NCI-H2107 treated with DMSO at 0.1 percent for 48 hours (cell line): ENCODE results near the gene HES3.

ENCODE experiments used
- DNase-seq: peaks from one replicate; lab custom pipeline; 2025; ENCODE audit not compliant: unreplicated experiment; lab: John Stamatoyannopoulos, UW

The HES3 gene

DNA sequence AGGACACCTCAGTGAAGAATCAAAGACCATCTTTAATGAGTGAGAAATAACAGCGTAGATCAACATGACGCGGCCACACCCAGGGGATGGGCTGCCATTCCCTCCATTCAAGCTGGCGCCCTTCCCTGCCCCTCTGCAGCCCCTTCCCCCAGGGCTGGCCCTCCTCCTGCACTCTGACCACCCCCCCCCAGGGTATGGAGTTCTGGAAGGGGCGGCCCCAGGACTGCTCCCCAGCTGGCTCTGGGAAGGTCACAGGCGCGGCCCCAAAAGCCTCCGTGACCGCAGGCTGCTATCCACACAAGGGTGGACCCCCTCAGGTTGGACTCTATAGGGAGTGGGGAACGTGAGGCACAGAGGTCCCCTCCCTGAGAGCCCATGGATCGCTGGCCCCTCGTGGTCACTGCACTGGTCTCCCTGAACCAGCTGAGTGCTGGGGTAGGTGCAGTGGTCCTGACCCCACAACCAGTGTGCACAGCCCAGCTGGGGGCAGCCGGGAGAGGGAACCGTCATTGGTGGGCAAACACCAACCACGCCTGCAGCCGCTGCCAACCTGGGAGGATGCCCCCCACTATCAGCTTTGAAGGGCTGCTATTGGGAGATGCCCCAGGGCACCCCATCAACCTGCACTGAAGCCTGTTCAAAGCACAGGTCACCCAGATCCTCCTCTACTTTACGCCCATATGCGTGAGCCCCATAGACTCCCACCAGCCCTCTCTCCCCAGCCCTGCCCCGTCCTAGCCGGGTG, 33.0 kb downstream of the HES3 start:
- DNase-seq: no peak

DNA sequence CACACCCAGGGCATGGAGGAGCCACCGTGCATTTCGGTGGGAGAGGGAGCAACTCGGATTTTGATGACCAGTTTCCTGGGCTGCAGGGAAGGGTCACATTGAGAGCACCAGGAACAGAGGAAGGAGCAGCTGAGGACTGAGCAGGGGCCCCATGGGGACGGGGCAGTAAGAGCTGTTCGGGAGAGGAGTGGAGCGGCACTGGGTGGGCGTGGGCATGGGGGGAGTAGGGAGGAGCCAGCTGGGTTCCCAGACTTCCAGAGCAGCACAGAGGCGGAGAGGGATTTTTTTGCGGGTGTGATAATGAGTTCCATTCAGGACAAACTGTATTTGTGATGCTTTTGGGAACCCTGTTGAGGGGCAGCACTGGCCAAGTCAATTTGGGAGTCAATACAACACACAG, 34.3 kb downstream of the HES3 start:
- no peak for DNase-seq

DNA sequence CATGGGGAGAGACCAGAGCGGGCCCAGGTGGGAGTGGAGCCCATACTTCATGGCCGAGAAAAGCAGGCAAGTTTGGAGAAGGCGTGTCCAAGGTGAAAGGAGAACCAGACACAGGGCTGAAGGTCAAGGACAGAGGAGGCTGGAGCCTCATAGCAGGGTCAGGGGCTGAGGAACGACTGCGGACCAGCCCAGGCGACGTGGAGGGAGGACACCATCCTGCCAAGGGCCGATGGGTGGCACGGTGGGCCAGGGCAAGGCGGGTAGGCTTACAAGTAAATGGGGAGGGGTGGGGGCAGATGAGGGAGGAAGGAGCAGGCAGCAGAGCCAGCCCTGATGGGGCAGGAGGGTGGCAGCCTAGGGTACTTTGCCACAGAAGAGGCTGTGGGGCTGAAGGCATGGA, 35.1 kb downstream of the HES3 start:
- no peak for DNase-seq

DNA sequence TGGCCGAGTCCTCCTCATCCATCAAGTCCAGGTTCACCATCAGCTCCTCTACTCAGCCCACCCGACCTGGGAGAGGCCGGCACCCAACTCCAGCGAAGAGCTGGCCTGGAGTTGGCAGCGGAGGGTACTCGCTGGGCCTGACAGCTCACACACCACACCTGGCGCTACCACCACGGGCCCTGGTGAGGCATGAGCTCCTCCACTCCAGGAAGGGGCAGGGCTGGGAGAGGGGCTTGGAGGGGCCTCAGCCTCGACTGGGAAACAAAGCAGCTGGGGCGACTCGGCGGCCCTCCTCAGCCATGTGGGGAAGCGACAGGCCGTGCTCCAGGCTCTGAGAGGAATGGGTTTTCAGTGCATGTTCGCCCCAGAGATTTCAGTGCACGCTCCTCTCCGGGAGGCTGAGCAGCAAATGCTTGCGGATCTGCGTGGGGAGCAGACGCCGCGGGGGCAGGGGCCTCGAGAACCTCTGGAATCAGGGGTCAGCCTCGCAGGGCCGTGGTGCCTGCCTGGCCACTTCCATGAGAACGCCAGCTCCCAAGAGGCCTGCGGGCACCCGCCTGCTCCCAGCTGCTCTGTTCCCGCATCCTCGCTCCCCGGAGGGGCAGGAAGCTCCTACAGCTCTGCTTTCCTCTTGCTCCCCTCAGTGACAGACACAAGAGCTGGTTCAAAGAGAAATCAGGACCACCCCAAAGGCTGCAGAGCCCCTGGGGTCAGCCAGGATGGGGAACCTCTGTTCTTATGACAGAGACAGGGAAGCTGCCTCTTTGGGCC, 35.8 kb downstream of the HES3 start:
- no peak for DNase-seq

DNA sequence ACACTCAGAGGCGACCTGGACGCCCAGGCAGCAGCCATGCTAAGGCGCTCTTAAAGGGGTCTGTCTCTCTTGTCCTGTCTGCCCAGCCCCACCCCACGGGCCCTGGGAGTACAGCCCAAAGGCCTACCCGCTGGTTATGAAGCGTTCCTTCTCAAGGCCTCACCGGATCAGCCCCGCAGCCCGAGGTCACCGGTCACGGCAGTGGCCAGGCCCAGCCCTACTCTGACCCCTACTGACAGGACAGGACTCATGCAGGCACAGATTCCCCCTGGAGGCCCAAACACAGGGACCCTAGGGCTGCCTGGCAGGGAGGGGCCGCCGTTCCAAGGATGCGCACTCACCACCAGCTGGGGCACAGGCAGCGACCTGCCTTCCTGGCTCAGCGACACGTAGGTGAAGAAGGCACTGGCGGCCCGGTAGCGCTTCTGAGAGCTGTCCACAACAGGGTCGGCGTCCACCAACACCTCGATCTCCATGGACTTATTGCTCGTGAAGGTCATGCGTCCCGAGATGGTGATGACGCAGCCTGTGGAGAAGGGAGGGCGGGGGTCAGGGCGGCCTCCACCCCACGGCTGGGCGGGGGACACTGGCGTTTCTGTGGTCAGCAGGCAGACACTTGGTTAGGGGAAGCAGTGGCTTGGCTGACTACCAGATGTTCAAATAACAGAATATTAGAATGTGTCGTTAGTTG, 36.9 kb downstream of the HES3 start:
- no peak for DNase-seq

DNA sequence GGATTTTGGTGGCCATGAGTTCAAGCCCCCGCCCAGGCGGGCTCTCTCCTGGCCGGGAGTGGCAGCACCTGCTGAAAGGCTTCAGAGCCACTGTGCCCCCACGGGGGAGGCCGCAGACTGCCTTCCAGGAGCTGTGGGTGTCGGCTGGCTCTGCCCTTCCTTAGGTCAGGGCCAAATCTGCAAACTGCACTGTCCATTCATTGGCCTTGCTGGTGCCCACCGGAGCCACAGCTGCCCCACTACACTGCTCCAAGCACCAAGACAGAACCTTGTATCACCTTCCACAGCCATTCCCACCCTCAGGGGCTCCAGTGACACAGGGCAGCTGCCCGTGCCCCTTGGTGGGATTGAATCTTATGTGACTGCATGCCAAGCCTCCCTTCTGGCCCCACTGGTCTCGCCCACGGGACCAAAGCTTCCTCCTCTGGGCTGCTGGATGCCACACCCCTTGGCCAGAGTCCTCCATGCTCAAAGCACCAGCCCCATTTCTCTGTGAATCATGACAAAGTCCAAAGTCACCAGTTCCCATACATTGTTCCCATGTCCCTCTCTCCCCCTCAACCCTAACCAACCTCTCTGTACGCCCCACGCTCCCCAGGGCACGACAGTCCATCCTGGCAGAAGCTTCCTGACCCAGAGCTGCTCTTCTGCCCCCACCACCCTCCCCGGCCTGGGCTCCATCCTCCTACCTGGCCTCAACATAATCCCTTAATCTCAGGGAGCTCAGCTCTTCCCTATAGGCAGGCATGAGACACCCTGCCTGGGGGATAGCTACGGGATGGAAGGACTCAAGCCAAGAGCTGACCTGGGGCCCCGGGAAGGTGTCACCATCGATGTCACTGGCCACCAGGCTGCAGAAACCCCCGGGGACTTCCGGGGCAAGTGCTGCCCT, 37.8 kb downstream of the HES3 start:
- no peak for DNase-seq

DNA sequence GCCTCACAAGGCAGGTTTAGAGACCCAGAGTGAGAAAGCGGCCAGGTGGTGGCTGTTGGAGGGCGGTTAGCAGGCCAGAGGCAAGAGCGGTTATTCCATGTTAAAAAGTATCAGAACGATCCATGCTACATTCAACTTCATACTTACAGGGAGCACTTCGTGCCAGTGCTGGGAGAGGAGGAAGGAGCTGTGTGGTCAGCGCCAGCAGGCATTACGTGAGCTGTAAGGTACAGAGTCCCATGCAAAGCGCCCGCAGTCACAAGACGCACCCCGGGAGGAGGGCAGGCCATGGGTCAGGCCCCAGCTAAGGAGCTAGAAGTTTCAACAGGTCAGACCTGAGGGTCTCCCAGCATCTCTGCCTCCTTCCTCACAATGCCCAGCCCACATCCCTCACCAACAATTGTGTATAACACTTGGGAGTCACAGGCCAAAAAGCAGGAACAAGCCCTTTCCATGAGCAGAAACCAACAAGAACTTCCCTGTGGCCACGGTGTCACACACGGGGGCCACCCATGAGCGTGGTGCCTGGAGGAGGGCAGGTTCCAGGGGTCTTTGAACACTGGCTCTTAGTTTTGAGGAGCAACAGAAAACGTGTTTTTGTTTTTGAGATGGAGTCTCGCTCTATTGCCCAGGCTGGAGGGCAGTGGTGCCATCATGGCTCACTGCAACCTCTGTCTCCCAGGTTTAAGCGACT, 38.7 kb downstream of the HES3 start:
- DNase-seq: no peak

DNA sequence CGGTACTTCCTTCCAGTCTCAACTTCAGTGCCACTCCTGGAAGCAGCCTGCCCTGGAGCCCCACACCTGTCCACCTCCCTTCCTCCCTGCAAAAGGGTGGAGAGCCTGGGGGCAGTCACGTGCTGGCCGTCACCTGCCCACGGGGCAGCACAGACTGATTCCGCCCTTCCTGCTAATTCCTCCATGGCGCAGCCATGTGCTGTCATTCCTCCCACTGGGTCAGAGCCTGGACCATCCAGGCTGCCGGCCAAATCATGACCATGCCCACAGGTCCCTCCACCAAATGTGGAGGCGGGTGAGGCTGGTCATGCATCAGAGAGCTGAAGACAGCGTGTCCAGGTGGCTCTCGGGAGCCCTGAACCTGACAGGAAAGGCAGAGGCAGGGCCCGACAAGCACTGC, 41.4 kb downstream of the HES3 start:
- DNase-seq: no peak

DNA sequence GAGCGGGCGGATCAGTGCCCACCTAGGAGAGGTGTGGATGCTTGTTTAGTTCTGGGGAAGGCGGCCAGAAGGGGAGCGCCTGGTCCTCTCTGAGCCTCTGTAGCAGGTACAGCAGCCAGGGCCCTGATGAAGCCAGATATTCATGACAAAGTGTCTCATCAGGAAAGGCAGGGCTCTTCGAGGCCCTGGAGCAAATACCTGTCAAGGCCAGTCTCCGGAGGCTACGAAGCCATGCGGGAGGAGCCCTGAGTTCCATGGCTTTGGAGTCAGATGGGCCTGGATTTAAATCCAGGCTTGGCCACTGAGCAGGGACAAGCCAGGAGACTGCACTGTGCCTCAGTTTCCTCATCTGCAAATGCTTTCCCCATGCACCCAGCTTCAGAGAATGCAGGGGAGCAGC, 42.3 kb downstream of the HES3 start:
- no peak for DNase-seq

DNA sequence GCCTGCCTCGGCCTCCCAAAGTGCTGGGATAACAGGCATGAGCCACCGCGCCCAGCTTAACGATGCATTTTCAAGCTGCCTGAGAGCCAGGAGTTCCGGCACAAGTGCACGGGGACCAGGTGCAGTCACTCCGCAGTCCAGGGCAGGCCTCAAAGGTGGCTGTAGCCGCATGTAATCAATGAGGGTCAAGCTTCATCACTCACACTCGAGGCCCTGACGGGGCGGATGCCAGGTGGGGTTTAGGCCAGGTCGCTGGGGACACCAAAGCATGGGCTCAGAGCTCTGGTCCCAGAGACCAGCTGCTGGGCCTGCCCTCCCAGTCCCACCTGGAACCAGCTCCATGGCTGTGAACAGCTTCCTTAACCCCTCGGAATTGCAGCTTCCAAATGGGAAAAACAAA, 43.0 kb downstream of the HES3 start:
- DNase-seq: no peak

DNA sequence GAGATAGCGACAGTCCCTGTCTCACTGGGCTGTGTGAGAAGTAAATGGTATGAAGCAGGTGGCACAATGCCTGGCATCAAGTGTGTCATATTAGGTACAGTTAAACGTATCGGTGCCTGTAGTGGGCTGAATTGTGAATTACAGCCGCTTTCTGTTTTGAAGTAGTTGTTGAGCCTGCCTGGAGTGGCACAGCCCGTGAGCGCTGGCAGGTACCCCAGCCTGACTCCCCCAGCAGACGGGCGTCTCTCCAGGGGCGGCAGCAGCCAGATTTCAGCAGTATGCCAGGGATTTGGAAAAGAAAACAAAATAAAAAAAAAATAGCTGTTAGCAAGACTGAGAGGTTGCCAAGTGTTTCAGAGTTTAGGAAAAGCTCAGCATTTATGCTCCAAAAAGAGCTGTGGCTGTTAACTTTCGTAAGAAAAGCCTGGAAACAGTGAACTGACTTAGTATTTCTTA, 43.5 kb downstream of the HES3 start:
- peak; percentile 24 for DNase-seq

DNA sequence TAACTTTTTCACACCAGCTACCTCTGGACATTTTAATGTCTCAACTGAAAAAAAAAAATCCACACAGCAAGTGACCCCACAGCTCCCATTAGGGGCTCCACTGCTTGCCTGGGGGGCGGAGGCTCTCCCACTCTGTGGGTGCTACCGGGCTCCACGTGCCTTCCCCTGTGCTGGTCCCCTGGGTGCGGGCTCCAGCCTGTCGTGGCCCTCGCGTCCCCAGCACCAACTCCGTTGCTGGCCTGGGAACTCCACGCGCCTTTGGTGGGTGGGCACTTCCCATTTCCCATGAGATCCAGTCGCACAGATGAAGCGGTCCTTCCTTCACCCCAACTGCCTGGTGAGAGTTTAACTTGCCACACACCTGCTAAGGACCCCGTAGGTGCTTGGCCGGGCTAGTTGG, 44.0 kb downstream of the HES3 start:
- DNase-seq: no peak

DNA sequence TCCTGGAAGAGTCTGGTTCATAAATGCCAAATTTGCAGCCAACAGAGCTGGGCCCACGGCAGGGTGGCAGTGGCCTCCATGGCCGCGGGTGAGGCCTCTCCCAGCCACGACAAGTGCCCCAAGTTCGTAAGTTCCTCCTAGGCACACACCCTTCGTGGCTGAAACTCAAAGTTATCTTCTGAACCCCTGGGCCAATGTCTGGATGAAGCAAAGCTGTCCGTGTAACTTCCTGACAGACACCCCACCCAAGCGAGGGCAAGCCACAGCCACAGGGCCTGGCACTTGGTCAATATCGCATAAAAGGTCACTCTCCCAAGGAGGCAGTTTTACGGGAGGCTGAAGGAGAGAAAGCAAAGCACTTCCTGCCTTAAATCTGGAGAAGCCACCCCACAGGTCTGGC, 44.7 kb downstream of the HES3 start:
- no peak for DNase-seq

DNA sequence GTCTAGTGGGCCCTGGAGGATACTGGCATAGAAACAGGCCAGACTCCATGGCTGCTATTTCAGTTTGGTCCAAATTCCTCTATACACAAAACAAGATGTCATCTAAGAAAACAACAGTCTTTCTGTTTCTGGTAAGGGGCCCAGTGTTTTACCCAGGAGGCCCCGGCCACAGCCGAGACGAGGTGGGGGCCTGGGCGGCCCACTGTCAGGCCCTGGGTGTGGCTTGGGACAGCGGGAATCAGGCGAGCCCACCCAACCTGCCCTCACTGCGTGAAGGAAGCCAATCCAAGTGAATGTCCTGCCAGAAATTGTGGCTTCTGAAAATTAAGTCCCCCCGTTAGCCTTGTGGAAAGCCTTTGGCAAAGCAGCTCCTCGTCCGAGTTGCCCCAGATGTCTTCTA, 48.1 kb downstream of the HES3 start:
- no peak for DNase-seq

DNA sequence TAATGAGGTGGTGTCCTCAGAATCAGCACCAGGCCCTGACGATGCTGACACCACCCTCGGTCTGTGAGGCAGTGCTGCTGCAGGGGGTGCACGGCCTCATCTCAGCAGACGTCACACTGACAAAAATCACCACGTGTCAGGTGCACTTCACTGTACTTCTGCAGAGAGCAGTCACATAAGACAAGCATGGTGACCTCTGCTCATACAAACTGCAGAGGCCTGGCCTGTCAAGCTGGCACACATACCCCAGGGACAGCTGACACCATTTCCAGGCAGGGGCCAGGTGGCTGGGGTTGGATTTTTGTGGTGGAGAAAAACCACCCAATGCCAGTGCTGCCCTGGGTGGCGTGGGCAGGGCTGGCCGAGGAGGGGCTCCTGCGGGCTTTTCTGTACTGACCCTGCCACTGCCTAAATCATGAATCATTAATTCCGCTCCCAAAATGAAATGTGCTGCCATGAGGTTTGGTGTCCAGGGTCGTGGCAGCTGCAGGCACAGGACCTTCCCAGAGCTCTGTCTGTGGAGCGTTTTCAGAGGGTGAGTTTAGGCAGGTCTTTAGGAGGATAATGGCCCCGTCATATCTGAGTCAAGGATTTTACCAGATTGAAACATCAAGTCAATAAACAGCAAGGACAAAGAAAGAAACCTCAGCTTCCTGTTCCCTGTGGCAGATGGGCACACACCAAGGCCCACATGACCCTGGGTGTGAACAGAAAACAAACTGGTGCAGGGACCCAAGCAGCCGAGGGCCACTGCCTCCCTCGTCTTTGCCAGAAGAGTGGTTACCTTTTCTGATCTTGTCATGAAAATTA, 50.3 kb downstream of the HES3 start:
- no peak for DNase-seq

DNA sequence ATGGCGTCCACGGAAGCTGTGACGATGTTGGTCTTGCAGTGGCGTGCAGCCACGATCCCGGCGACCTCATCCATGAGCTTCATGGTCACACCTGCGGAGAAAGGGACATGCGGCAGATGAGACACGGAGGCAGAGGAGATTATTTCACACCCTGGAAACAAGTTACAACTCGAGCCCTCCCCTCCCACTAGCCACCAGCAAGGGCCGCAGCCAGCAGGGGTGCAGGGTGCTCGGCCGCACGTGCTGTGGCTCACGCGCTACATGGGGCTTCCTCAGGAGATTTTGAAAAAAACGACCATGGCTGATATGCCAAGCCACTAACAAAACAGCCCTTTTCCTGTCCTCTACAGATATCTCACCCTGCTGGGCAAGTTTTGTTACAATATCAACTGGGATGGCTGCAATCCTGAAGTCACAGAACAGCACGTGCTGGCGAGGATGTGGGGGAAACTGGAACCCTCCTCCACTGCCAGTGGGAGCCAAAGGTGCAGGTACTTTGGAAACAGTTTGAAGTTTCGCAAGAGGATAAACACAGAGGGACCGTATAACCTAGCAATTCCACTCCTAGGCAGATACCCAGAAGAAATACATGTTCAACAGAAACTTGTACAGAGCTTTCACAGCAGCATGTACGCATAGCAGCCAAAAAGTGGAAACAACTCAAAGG, 51.0 kb downstream of the HES3 start:
- DNase-seq: no peak
